GM19438 (cell line): Measurements from ENCODE around the gene CLDN15.
"Not testable (repeated sequence)": the region's sequence is repeated elsewhere in the genome, so short reads cannot be mapped to it uniquely, and the experiment has no call there.

Source experiments
- ATAC-seq: cut with Tn5 transposase; IDR thresholded peaks from one replicate; pipeline ENCODE4 v1.9.1; 2021; ENCODE audit warnings: low read depth; ENCODE audit not compliant: unreplicated experiment

Gene CLDN15

DNA sequence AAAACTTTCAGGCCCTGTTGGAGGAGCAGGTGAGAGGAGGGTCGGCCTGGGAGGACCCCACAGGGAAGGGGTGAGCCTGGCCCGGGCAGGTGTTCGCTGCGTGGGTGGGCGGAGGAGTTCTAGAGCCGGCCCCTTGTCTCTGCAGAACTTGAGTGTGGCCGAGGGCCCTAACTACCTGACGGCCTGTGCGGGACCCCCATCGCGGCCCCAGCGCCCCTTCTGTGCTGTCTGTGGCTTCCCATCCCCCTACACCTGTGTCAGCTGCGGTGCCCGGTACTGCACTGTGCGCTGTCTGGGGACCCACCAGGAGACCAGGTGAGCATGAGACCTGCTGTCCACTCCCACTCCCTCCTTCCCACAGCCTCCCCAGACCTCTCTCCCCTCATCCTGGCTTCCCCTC is 14.1 kb downstream of the CLDN15 start:
- ATAC-seq: no peak

DNA sequence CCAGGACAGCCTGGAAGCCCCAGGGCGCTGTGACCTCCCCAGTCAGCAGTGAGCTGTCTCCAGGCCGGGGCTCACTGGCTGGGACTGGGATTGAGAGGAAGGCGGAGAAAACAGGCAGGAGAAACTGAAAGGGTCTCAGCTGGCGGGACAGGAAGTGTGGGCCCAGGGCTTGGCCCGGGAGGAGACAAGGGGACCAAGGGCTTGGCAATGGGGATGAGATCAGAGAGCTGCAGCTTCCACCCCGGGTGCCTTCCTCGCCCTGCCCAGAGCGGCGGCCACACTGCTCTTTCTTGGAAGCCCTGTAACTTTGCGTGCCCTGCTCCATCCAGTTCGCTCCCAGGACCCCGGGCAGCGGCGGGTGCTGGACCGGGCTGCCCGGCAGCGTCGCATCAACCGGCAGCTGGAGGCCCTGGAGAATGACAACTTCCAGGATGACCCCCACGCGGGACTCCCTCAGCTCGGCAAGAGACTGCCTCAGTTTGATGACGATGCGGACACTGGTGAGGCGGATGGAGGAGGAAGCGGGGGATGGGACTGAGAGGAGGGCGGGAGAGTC is 15.2 kb downstream of the CLDN15 start:
- ATAC-seq: no peak

DNA sequence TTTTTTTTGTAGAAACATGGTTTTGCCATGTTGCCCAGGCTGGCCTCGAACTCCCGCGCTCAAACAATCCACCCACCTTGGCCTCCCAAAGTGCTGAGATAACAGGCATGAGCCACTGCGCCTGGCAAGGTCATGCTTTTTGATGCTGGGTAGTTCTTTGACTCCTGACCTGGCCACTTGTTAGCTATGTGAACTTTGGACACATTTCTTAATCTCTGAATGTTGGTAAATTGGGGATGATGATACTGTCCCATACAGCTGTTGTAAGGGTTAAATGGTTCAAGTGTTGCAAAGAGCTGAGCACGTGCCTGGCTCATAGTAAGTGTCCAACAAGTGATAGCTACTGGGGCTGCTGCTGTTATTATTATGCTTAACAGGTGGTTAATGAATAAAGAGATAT is 17.3 kb downstream of the CLDN15 start:
- ATAC-seq: no peak

DNA sequence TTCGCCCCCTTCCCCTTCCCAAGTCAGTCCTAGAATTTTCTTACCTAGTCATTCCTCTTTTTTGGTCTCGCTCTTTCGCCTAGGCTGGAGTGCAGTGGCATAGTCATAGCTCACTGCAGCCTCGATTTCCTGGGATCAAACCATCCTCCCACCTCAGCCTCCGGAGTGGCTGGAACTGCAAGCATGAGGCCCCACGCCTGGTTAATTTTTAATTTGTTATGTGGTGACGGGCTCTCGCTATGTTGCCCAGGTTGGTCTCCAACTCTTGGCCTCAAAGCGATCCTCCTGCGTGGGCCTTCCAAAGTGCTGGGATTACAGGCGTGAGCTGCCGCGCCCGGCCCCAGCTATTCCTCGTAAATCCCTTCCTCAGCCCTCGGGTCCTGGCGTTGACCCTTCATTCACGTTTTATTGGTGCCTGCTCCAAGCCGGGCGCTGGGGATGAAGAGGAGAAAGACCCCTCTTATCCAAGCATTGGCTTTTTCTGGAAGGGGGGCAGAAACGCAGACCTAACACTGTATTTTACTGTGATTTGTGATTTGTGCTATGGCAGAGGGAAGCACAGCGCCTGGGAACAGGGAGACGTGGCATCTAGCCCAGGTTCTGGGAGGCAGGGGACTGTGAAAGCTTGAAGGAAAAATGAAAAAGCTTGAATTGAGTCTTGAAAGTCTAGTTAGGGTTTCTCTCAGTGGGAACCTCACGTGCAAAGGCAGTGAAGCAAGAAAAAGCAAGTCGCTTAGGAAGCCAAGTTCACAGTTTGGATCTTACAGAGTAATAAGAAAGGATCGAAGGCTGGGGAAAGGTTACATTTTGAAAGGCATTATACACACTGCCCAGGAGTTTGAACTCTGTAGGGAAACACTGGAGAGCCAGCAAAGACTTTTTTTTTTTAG is 19.1 kb downstream of the CLDN15 start:
- peak; percentile 20 for ATAC-seq

DNA sequence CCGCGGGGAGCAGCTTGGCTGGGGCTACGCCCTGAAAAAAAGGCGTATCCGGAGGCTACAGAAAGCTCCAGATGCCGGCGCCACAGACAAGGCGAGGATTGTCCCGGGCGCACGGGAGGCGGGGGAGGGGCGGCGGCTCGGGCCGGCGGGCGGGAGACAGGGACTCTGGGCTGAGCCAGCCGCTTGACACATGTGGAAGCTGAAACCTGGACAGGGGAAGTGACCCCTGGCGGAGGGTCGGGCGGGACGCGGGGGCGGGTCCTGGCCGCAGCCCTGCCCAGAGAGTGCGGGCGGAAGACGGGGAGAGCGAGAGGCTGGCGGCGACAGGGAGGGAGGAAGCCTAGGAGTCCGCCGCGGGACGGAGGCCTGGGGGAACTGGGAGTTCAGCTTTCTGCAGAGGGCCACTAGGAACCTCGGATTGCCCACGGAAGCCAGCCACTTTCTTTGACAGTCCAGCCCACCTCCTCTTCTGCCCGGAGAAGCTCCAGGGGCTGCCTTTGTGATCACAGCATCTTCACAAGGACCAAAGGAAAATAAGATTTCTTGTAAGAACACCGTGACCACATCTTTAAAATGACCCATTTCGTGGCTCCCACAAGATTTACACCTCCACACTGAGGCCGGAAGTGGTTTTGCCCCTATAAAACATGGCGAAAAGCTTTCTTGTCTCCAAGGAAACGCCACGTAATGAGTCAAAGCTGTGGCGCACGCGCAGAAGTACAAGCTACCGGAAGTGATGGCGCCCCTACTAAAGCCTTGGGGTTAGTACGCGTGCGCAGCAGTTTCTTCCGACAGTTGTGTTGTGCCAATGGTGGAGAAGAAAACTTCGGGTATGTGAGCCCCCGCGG is 20.0 kb downstream of the CLDN15 start, which contains the start of the genes PLOD3 and ZNHIT1:
TSS of gene PLOD3 (minus strand) at position 194 of the 848 bp plus-strand sequence. CDS start 307 bp downstream, outside the sequence.
TSS of gene ZNHIT1 (plus strand) at position 778 of the 848 bp plus-strand sequence. CDS start at position 809, 31 bp downstream.
- peak; percentile 71 for ATAC-seq

DNA sequence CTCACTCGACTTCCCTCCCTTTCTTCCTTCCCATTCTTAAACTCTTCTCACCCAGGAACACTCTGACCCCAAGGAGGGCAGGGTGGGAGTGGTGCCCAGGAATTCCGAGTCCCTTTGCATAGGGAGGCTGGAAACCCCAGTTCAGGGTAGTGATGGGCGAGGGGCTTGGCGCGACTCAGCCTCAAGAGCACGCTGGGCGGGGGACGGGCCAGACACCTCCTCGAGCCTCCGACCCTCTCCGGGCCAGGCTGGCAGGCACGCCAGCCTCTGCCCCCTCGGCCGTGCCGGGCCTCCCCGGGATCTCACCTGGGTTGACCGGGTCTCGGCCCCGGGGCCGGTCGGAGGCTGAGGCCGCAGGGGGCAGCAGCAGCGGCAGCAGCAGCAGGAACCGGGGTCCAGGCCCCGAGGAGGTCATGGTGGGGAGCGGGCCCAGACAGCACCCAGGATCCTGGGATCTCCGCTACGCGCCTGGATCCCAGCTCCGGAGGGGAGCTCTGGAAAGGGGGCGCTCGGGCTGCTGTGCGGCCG is 20.7 kb downstream of the CLDN15 start:
- peak; percentile 18 for ATAC-seq

DNA sequence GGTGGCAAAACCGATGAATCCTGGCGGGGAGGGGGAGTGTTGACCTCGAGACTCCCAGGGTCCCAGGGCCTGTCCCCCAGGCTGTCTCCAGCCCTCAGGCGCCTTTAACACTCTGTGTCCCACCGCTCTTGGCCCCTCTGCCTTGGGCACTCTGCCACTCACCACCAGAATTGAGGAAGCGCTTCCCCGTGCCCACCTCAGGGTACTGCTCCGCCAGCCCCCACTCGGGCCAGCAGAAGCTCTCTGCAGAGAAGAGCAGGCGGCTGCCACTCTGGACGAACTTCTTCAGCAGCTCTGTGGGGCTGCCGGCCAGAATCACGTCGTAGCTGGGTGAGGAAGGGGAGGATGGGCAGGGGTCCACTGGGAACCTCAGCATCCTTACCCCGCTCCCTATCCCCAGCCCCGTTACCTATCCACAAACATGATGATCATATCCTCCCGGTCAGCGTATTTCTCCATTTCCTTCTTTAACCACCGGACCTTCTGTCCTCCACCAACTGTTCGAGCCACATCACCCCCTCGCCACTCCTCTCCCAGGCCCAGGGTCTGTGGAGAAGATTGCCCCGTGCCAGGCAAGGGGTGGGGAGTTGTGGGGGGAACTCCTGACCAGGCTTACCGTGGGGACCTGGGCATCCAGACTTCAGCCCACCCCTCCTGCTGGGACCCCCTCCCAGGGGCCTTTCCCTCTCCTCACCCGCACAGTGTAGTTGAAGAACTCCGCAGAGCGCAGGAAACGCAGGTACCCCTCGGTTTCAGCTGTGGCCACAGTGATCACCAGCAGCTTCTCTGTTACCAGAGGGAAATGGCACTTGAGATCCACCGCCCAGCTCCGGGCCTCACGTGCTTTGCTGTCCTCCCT is 21.4 kb downstream of the CLDN15 start:
- no peak for ATAC-seq

DNA sequence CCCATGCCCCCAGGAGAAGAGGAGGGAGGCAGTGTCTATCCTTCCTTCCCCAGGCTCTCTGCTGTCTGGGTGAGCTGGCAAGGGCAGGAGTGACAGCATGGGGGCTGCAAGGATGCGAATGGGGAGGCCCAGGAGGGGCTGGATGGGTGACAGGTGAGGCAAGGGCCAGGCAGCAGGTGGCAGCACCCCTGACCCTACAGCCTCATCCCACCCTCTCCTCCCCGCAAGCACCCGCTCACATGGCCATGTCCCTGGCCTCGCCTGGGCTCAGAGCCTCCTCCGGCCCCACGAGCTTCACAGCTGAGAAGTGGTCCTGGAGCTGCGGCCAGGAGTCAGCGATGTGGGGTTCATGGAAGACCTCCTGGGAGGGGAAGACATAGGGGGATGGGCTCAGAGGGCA is 25.6 kb downstream of the CLDN15 start:
- ATAC-seq: no peak

DNA sequence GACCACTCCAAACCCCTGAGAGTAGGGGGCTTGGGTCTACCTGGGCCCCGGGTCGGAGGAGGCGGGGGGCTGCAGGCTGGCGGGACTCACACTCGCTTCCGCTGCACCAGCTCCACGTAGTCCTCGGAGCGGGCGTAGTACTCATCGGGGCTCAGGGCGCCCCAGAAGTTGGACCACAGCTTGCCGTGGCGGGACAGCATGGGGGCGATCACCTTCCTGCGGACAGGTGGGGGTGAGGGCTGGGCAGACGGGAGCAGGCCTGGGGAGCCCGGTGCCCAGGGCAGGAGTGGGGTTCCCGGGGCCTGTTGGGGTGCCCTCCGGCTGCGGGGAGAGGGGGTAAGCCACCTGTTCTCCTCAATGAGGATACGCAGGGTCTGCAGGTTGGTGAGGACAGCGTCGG is 26.1 kb downstream of the CLDN15 start:
- no peak for ATAC-seq

DNA sequence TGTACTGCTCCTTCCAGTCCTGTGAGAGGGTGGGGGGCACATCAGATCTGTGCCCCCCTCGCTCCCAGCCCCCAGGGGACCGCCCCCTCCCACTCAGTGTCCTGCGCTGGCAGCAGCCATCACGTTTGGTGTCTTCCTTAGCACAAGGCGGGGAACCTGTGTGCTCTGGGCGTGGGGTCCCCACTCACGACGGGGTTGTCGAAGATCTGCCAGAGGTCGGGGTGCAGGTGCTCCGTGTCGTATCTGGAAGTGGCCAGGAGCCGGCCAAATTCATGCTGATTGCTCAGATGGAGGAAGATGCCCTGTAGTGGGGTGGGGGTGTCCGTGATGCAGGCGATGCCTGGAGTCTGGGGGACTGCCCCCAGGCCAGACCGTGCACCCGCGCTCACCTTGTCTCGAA is 27.5 kb downstream of the CLDN15 start:
- ATAC-seq: no peak

DNA sequence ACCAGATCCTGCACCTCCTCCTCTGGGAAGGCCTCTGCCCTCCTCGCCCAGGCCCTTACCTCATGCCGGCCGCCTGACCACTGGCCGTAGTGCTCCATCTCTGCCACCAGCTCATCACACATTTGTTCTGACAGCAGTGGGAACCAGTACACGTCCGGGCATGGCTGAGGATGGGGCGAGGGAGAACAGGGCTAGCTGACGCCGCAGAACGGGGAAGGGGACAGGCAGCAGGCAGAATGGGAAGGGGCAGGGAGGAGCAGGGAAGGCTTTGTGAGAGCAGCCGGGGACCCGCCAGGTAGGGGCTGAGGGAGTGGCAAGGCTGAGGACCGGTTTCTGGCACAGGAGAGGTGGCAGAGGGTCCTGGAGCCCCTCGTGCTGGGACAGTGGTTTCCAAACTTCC is 28.8 kb downstream of the CLDN15 start:
- no peak for ATAC-seq

DNA sequence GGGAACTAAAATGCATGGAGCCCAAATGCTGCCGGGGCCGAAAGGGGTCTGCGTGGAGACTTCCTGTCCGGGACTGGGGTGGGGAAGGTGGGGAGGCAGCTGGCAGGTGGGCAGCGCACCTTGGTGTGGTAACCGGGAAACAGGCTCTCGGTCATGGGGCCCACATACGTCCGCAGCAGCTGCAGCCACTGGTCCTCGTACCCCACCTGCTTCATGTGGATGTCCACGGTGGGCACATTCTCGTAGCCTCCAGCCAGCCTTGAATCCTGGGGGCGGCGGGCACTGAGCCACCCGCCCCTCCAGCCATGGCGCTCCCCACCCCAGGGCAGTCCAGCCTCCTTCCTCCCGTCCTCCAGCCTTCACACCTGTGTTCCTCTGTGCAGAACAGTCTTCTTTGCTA is 30.1 kb downstream of the CLDN15 start:
- ATAC-seq: no peak

DNA sequence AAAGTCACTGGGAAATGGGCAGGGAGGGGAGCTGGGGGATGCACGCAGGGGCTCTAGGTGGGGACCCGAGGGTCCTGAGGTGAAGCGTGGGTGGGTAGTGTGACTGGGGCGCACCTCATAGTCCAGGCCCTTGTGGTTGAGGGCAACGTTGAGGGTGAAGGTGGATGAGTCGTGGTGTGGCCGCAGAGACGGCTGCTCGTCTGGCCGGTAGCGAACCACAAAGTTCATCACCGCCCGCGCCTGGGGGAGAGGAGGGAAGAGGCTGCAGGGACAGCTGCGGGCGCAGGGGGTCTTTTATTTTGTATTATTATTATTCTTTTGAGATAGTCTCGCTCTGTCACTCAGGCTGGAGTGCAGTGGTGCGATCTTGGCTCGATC is 30.9 kb downstream of the CLDN15 start:
- ATAC-seq: no peak

DNA sequence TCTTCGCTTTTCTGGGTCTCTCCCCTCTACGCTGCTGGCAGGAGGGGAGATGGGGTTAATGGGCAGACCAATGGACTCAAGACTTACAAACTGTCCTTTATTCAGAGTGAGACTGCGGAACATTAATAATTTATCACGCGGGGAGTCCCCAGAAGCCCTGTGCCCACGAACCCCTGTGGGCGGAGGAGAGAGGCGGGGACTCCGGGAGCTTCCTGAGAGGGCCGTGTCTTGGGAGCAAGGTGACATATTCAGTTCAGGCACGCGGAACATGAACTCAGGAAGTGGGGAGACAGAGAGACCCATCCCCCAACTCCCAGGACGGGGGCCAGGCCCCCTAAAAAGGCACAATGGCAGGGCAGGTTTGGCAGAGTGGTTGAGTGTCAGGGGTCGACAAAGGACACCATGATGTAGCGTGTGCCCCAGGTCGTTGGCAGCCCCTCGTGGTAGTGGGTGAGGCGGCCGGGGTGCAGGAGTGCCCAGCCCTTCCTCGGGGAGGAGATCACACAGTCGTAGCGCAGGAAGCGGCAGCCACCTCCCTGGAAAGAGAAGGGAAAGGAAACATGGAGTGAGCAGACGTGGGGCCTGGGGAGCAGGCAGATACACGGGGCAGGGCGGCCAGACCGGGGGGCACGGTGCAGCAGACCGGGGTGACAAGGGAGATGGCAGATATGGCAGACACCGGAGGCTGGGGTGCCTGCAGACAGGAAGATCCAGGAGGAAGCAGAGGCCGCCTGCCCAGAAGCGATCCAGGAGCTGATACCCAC is 31.5 kb downstream of the CLDN15 start:
- ATAC-seq: no peak

DNA sequence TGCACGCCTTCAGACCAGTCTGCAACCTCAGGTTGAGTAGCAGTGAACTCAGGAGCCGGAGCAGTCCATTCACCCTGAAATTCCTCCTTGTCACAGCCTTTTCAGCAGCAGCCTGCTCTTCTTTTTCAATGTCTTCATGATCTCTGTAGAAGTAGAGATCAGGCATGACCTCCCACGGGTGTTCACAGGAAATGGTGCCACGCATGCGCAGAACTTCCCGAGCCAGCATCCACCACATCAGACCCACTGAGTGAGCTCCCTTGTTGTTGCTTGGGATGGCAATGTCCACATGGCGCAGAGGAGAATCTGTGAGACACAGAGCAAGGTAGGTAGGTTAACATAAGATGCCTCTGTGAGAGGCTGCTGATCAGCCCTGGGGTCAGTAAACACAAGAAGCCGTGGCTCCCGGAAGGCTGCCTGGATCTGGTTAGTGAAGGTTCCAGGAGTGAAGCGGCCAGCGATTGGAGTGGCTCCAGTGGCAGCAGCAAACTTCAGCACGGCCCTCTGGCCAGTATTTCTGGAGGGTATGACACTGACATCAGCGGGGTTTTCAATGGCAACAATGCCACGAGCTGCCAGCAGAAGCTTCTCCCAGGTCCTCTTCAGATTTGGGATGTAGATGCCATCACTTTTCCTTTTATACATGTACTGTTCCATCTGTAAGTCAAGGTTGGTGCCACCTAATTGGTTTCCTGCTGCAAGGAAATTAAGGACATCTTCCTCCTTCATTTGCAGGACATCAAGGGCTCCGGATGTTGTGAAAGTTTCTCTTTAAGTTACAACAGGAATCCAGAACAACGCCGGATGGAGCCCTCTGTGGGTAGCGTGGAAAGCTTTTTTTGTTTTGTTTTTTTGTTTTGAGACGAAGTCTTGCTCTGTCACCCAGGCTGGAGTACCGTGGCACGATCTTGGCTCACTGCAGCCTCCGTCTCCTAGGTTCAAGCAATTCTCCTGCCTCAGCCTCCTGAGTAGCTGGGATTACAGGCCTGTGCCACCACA is 33.6 kb downstream of the CLDN15 start:
- not testable (repeated sequence) for ATAC-seq

DNA sequence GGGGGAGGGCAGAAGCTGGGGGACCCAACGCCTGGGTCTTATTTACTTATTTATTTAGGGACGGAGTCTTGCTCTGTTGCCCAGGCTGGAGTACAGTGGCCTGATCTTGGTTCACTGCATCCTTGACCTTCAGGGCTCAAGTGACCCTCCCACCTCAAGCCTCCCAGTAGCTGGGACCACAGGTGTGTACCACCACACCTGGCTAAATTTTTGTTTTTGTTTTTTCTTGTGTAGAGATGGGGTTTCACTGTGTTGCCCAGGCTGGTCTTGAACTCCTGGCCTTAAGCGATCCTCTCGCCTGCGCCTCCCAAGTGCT is 35.0 kb downstream of the CLDN15 start:
- no peak for ATAC-seq

DNA sequence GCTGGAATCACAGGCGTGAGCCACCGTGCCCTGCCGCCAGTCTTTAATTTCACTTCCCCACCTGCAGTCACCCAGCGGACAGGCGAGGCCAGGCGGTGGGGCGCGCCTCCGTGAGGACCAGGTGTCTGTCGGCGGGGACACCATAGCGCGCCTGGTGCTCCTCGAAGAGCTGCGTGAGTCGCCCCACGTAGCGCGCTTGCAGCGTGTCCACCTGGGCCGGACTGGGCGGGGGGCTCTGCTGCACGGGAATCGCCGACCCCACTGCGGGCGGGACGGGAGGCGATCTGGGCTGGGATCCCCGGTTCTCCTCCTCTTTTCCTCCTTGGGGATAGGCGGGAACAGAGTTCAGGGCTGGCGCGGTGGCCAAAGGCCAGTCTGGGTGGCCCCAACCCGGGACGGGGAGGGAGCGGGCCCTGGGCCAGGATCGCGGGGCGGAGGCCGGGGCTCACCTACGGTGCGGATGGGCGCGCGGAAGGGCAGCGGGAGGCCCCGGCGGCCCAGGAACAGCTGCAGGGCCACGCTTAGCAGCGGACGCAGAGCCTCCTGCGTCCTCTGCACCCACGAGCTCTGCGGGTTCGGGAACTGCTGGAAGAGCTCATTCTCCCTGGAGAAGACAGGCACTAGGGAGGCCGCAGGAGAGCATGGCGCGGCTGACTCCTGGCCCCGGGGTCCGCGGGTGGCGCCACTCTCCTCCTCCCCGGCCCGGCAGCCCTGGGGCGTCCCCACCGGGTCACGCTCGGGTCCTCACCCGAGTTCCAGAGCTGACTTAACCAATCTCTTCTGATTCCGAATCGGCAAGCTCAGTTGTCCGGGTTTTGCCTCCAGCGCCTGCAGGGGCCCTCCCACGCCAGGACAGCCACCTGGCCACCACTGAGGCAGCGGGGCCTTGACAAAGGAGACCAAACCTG is 35.7 kb downstream of the CLDN15 start:
- no peak for ATAC-seq
